NCI-H2171 treated with DMSO at 0.1 percent for 48 hours (cell line): Measurements from ENCODE around the gene C11orf86.
"Not testable (repeated sequence)": the region's sequence is repeated elsewhere in the genome, so short reads cannot be mapped to it uniquely, and the experiment has no call there.

Experiments
- DNase-seq: peaks from one replicate; lab custom pipeline; 2025; lab: John Stamatoyannopoulos, UW

The C11orf86 gene

DNA sequence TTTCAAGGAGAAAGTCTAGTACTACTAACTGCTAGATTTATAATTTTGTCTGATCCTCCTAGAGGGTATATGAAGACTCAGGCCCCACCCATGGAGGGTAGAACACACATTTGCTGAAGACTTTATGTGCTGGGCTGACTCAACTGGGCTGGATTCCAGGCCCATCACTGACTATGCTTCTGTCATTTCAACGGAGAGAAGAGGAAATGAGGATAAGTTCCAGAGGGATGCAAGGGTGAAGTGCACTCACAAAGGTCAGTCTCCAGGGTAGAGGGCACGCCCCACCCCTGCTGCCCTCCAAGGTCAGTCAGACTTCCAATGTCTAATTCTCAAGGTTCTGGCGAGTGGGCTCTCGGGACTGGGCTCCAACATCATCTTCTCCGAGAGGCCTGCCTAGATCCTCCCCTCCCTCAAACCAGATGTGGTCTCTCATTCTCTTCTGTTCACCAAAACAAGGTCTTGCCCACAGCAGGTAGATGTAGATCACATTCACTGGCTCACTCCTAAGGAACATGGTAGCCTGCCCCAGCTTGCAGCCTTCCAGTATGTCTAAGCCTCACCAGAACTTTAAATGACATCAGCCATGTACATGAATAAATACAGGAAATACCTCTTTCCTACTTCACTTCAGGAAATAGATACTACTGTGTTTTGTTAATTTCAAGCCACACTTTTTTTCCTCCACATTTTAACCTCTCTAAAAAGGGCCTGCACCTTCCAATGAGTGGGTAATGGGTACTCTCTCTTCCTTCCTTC, 7.3 kb upstream of the C11orf86 start:
- DNase-seq = no peak

DNA sequence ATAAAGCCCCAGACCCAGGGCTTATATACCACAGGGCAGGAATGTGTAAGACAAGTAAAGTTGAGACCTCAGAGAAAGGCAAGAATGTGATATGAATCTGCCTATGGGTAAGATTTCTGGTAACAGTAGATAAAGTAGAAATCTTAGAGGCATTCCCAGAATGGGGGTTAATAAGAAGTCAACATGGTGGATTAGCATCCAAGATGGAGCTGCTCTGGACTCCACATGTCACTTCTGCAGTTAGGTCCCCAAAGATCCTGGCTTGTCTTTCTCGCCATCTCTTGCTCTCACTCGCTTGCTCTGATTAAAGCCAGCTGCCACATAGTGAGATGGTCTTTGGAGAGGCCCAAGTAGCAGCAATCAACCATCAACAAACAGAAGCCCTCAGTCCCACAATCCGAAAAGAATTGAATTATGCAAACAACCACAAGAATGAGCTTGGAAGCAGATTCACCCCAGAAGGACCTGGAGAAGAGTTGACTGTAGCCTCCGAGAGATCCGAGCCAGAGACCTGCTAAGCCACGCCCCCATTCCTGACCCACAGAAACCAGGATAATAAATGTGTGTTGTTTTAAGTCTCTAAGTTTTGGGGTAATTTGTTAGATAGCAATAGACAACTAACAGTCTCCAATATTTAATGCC, 5.4 kb upstream of the C11orf86 start:
- DNase-seq = no peak

GRCh38 chr11:66970371-66970806, 4.7 kb upstream of the C11orf86 start:
- no peak for DNase-seq

- no peak for DNase-seq
Observed at GRCh38 chr11:66970807-66971442, 4.2 kb upstream of the C11orf86 start.

DNA sequence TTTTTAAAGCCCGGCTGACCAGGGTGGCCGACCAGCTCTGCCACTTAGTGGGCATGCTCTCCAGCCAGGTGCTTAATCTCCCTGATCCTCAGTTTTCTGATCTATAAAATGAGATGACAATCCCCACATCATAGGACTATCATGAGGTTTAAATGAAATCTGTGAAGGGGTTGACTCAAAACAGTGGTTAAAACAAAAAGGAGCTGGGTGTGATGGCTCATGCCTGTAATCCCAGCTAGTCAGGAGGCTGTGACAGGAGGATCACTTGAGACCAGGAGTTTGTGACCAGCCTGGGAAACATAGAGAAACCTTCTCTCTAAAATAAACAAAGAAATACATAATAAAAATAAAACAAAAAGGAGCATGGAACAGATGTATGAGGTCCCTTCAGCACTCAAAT, 3.6 kb upstream of the C11orf86 start:
- DNase-seq = no peak

GRCh38 chr11:66973956-66974580, 1.0 kb upstream of the C11orf86 start:
- no peak for DNase-seq

DNA sequence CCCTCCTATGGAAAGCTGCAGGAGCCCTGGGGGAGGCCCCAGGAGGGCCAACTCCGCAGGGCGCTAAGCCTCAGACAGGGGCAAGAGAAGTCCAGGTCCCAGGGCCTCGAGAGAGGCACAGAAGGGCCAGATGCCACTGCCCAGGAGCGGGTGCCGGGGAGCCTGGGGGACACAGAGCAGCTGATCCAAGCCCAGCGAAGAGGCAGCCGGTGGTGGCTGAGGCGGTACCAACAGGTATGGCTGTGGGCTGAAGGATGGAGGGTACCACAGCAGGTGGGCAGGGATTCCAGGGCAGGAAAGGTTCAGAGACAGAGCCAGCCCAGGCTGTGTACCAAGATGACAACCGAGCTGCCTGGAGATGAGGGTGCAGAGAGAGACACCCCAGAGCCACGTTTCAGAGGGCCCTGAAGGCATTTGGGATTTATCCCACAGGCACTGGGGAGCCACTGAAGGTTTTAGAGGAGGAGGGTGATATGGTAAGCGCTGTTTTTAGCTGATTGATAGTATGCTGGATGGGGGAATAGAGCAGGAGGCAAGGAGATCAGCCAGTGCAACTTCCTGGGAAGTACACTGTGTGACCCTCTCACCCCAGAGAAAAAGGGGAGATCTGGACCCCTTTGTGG, 412 bp downstream of the C11orf86 start:
- no peak for DNase-seq

DNA sequence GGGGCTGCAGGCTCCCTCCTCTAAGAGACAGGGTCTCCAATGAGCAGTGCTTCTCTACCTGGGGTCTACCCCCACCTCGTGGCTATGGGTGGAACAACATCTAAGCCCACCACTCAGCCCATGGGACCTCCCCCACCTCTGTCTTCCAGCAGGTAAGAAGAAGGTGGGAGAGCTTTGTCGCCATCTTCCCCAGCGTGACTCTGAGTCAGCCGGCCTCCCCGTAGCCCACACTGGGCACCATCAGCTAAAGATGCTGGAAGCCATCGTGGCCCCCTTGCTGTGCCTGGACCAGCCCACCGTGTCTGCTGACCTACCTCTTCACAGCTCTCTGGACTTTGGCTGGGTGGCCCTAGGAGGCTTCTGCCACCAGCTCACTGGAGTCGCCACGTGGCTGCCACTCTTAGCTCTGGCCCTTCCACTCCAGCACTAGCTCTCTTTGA, 944 bp downstream of the C11orf86 start:
- DNase-seq = peak; percentile 25

GRCh38 chr11:66976925-66977324, 1.8 kb downstream of the C11orf86 start:
- DNase-seq = no peak

DNA sequence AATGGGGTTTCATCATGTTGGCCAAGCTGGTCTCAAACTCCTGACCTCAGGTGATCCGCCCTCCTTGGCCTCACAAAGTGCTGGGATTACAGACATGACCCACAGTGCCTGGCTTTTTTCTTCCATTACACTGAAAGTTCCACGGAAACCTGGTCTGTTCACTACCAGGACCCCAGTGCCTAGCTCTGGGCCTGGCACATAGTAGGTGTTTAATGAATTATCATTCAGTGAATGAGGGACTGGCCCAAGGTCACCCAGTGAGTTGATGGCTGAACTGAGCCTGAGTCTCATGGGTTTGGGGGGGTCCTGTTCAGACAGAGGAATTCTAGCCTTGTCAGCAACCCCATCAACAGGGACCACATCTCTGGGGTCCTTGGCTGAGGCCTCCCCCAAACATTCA, 3.1 kb downstream of the C11orf86 start:
- no peak for DNase-seq

GRCh38 chr11:66978717-66979116, 3.6 kb downstream of the C11orf86 start:
- DNase-seq = no peak

DNA sequence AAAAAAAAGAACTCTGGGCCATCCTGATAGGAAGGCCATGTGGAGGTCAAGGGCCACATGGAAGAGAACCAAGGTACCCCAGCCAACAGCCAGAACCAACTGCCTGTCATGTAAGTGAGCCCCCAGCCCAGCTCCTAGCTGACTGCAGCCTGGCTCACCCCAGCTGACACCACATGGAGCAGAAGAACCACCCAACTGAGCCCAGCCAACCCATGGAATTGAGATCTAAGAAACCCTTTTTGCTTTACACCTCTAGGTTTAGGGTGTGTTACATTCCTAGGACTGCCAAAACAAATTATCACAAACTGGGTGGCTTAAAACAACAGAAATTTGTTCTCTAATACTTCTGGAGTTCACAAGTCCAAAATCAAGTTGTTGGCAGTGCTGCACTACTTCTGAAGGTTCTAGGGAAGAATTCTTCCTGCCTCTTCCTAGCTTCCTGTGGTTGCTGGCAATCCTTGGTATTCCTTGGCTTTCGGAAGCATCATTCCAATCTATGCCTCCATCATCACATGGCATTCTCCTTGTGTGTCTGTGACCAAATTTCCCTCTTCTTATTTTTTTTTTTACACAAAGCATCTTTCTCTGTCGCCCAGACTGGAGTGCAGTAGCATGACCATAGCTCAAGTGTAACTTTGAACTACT, 4.4 kb downstream of the C11orf86 start:
- no peak for DNase-seq

- DNase-seq = peak; percentile 94
Observed at GRCh38 chr11:66981976-66982578, 7.0 kb downstream of the C11orf86 start.

DNA sequence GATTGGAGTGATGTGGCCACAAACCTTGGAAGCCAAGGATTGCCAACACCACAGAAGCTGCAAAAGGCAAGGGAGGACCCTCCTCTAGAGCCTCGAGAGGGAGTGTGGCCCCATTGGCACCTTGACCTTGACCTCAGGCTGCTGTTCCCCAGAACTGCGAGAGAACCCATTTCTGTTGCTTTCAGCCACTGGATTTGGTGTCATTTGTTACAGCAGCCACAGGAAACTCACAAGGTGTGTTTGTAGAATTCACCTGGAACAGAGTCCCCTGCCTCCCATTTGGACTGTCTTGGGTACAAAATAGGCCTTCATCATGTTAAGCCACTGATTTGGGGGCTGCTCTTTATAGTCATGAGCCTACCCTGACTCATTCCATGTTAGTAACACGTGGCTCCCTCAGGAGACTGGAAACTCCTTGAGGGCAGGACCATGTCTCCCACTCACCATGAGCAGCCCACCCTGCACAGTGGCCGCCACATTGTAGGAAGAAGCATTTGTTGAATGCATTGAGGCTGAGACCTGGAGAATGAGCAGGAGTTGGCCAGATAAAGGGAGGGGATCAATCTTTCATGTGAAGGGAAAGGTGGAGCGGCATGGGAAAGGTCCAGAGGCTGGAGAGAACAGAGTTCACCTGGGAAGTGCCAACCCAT, 8.3 kb downstream of the C11orf86 start:
- DNase-seq = no peak

- no peak for DNase-seq
Observed at GRCh38 chr11:66985508-66986177, 10.5 kb downstream of the C11orf86 start.

DNA sequence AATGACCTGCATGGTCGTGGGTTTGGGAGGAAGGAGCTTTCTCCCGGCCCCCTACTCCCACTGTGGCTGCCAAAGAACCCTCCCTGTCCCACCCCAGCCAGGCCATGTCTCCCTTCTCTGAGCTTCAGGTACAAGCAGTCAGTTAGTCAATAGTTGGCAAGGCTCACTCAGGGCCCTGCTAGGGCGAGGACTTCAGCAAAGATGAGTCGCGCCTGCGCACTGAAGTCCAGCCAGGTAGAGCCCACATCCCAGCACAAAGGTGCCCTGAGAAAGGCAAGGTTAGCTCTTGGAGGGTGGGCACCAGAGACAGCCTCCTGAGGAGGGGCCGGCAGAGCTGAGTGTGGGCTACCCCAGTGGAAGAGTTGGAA, 11.1 kb downstream of the C11orf86 start:
- DNase-seq = no peak

GRCh38 chr11:66987158-66987620, 12.1 kb downstream of the C11orf86 start:
- DNase-seq = peak; percentile 84

DNA sequence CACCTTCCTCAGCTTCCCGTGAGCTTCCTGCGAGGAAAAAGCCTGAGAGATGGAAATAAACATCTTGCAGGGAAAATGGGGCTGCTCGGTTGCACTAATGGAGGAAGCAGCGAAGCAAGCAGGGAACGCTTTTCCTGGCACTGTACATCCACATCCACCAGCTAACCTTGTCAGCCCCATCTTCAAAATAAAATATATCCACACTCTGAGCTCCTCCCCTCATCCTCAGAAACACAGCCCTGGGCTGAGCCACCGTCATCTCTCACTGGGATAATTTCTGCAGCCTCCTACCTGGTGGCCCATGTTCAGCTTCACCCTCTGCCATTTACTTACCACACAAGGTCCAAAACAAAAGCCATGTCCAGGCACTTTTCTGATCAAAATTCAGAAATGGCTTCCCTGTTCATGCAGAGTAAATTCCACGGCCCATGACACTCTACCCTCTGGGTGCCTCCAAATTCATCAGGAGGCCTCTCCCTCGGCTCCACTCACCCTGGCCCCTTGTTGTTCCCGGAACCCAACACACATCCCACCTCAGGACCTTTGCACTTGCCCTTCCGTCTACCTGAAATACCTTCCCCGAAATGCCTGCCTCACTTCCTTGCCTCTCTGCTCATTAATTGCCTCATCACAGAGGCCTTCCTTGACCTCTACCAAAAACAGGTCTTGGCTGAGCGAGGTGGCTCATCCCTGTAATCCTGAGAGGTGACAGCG, 13.0 kb downstream of the C11orf86 start:
- DNase-seq = no peak

GRCh38 chr11:66988741-66989140, 13.6 kb downstream of the C11orf86 start:
- DNase-seq = not testable (repeated sequence)
